CD14-positive monocyte (primary cell): ENCODE measurements around the gene NEDD4L. TPM values are rescaled to one million over a fixed set of nuclear protein-coding genes. Genes with fewer than 3 reads are reported as not detected.
A peak's percentile ranks its signal among the peaks of the same experiment; 100 is the strongest.

Experiments used
- DNase-seq, 3 donors: peaks; one replicate each; pipeline ENCODE4 v3.0.0-alpha.2; 2011 to 2022
- H2AFZ ChIP-seq: 2 replicates; pipeline ENCODE4 v1.6.0; 2012; ENCODE audit warnings: mild to moderate bottlenecking, low read depth, low read length, inconsistent platforms; ENCODE audit not compliant: insufficient read depth, poor library complexity, severe bottlenecking
- H3K27ac ChIP-seq, 2 donors: 1 replicate in 1 of 2; 2 replicates in 1 of 2; pipeline ENCODE4 v1.5.1; 2012 to 2013; ENCODE audit warnings: low read length in 2 of 2, control low read depth in 1 of 2, inconsistent platforms in 1 of 2, low read depth in 1 of 2, mild to moderate bottlenecking in 1 of 2
- H3K27me3 ChIP-seq, 2 donors: one replicate each; pipeline versions ENCODE4 v1.6.0 to v1.6.1; 2011 to 2013; ENCODE audit warnings: low read length in 2 of 2; ENCODE audit not compliant: control insufficient read depth in 2 of 2, insufficient read depth in 2 of 2
- H3K36me3 ChIP-seq, 2 donors: replicated peaks in 1 of 2; 1 replicate in 1 of 2; 2 replicates in 1 of 2; pipeline versions ENCODE4 v1.5.1 to v1.6.1; 2012 to 2013; ENCODE audit warnings: low read length in 2 of 2, control low read depth in 1 of 2, inconsistent platforms in 1 of 2, mild to moderate bottlenecking in 1 of 2; ENCODE audit not compliant: insufficient read depth in 2 of 2, control insufficient read depth in 1 of 2
- H3K4me1 ChIP-seq, 2 donors: 1 replicate in 1 of 2; 2 replicates in 1 of 2; pipeline versions ENCODE4 v1.5.1 to v1.6.1; 2012 to 2013; ENCODE audit warnings: low read length in 2 of 2, control low read depth in 1 of 2, inconsistent platforms in 1 of 2, mild to moderate bottlenecking in 1 of 2, moderate library complexity in 1 of 2; ENCODE audit not compliant: insufficient read depth in 2 of 2, control insufficient read depth in 1 of 2
- H3K4me2 ChIP-seq: replicated peaks from 2 replicates; pipeline ENCODE3; 2012; ENCODE audit warnings: low read length, moderate library complexity, mild to moderate bottlenecking; ENCODE audit not compliant: poor library complexity, severe bottlenecking; ENCODE audit errors: extremely low read depth
- H3K4me3 ChIP-seq, 3 experiments: fragments of 200-600 bp in 1 of 3; sonication (generic) in 1 of 3; replicated peaks in 1 of 3; 1 replicate in 2 of 3; 2 replicates in 1 of 3; pipeline ENCODE4 v1.5.1; 2011 to 2013; ENCODE audit warnings: low read length in 3 of 3, mild to moderate bottlenecking in 3 of 3, control low read depth in 2 of 3, low read depth in 2 of 3, inconsistent platforms in 1 of 3, moderate library complexity in 1 of 3
- H3K79me2 ChIP-seq: 2 replicates; pipeline ENCODE4 v1.6.0; 2012; ENCODE audit warnings: mild to moderate bottlenecking, control low read depth, inconsistent platforms, low read length, moderate library complexity; ENCODE audit not compliant: insufficient read depth
- H3K9ac ChIP-seq: 2 replicates; pipeline ENCODE4 v1.6.0; 2017; ENCODE audit warnings: low read length, mild to moderate bottlenecking; ENCODE audit not compliant: insufficient read depth, poor library complexity, severe bottlenecking
- H3K9me3 ChIP-seq, 2 donors: replicated peaks in 1 of 2; 1 replicate in 1 of 2; 2 replicates in 1 of 2; pipeline versions ENCODE4 v1.5.1 to v1.6.1; 2012 to 2013; ENCODE audit warnings: low read length in 2 of 2, control low read depth in 1 of 2; ENCODE audit not compliant: control insufficient read depth in 1 of 2, insufficient read depth in 1 of 2
- H4K20me1 ChIP-seq: 2 replicates; pipeline ENCODE4 v1.6.0; 2012; ENCODE audit warnings: mild to moderate bottlenecking, low read length, control low read depth, moderate library complexity; ENCODE audit not compliant: insufficient read depth
- H3K27ac Mint-ChIP-seq, 7 donors: one replicate each; pipeline ENCODE4 v1.8.0; 2020; ENCODE audit warnings: mild to moderate bottlenecking in 7 of 7, mixed read lengths in 7 of 7, moderate library complexity in 6 of 7, inconsistent platforms in 2 of 7
- H3K27me3 Mint-ChIP-seq, 3 donors: one replicate each; pipeline ENCODE4 v1.8.0; 2021 to 2022; ENCODE audit warnings: low read depth in 3 of 3, mild to moderate bottlenecking in 3 of 3, mixed read lengths in 3 of 3, moderate library complexity in 3 of 3, inconsistent platforms in 1 of 3
- H3K36me3 Mint-ChIP-seq, 2 donors: one replicate each; pipeline ENCODE4 v1.8.0; 2020; ENCODE audit warnings: mixed read lengths in 2 of 2, inconsistent platforms in 1 of 2, mild to moderate bottlenecking in 1 of 2
- H3K4me1 Mint-ChIP-seq: one replicate; pipeline ENCODE4 v1.8.0; 2020; ENCODE audit warnings: mild to moderate bottlenecking, mixed read lengths
- H3K4me3 Mint-ChIP-seq, 2 donors: one replicate each; pipeline ENCODE4 v1.8.0; 2020; ENCODE audit warnings: mild to moderate bottlenecking in 2 of 2, mixed read lengths in 2 of 2, moderate library complexity in 1 of 2
- H3K9me3 Mint-ChIP-seq, 7 donors: one replicate each; pipeline ENCODE4 v1.8.0; 2020 to 2022; ENCODE audit warnings: mixed read lengths in 7 of 7, mild to moderate bottlenecking in 6 of 7, moderate library complexity in 6 of 7, inconsistent platforms in 2 of 7
- WGBS: methylation state at CpG from one replicate; pipeline ENCODE4 v1.1.5; 2013; ENCODE audit warnings: missing lambda C conversion rate; ENCODE audit not compliant: insufficient coverage; 5-methylcytosine and 5-hydroxymethylcytosine counted together
- intact Hi-C, 2 donors: fragments of 100-400 bp; cut with micrococcal nuclease; formaldehyde crosslinking; loops; one replicate each; pipeline versions ENCODE4 v1.15.0 to v1.15.1; 2023
- polyA plus RNA-seq, 3 donors: library from polyadenylated mRNA; depleted of rRNA in 1 of 3; unstranded in 2 of 3; stranded (reverse) in 1 of 3; fragments of 300-500 nt in 2 of 3; fragments of >200 nt in 1 of 3; fragmentation: Illumina TruSeq in 2 of 3; gene quantifications; 1 replicate in 2 of 3; 2 replicates in 1 of 3; pipeline ENCODE4 v1.2.3, GENCODE V29; 2012 to 2021
- TF ChIP-seq, protein P1 (sequence below): fragments of 200-600 bp; IDR thresholded peaks from one replicate; pipeline ENCODE4 v1.8.0; 2022; ENCODE audit warnings: antibody characterized with exemption, mild to moderate bottlenecking

Gene NEDD4L
- polyA plus RNA-seq, 3 donors, result 2.5 to 5.2 (median 4.5) TPM

DNA sequence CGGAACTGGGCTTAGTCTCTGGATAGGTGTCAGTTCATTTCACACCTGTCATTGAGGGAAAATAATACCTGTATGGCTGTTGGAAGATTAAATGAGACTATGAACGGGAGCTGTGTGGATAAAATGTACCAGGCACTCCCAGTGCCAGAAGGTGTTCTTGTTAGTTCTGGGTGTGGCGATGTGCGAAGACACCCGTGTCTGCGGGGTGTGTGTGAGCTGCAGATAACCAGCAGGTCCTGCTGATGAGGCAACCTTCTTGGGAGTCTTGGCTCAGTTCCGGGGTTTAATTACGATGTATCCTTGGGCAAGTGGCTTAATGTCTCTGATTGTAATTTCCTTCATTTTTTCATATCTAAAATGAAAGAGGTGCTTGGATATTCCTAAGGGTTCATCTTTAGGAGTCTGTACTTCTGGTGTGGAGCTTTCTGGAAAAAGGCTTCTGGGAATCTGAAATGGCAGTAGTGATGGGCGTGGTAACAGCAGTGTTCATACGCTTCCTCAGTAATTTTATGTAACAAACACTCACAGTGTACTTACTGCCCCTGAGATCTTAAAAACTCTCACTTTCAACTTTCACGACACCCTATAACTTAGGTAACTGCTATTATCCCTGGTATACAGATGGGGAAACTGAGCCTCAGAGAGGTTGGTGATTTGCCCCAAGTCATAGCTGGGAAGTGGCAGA lies 35.0 kb downstream of the NEDD4L start:
- WGBS, result 96% methylated on average over 6 of the region's 11 CpGs
- H3K4me2 ChIP-seq, result no peak overlapping the region
- H3K36me3 Mint-ChIP-seq, result no peaks in the 10 kb centered on the region

DNA sequence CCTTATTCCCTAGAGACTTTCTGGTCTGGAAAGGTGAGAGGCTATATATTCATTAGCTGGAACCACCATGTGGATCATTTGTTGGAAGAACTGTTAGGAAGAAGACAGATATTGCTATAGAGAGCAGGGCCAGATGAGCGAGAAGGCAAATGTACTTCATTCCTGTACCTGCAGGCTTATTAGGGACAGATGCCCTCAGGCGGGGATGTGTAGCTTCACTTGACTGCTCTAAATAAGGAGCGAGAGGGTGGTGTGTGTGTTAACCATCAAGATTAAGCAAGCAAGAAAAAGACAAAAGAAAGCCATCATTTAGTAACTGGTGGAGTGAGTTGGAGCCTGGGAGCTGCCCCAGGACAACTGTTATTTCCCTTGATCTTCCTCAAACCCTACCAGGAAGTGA lies 36.4 kb downstream of the NEDD4L start:
- H4K20me1 ChIP-seq, result no peaks in the 10 kb centered on the region
- Mint-ChIP-seq H3K36me3 (no peaks in the 10 kb centered on the region), H3K9me3 (peaks cover 0 to 4% (median 0%) of the 10 kb centered on the region in 7 donors), H3K27ac (peak overlapping the region in 2 of 7 donors; percentile 61 to 64), H3K27me3 (peaks cover 1 to 12% (median 2%) of the 10 kb centered on the region in 3 donors), H3K4me3 (no peak overlapping the region), H3K4me1 (peaks cover 11% of the 10 kb centered on the region)
- H2AFZ ChIP-seq, result no peak overlapping the region
- H3K79me2 ChIP-seq, result no peaks in the 10 kb centered on the region
- no peak overlapping the region for H3K4me2 ChIP-seq
- H3K4me1 ChIP-seq, result peaks cover 5 to 7% of the 10 kb centered on the region in 2 donors
- no peak overlapping the region for H3K9ac ChIP-seq
- peak in 2 of 3 donors; percentile 14 to 16 for DNase-seq
- H3K9me3 ChIP-seq, result no peaks in the 10 kb centered on the region
- no peak overlapping the region for H3K4me3 ChIP-seq
- TF ChIP-seq, protein P1, sequence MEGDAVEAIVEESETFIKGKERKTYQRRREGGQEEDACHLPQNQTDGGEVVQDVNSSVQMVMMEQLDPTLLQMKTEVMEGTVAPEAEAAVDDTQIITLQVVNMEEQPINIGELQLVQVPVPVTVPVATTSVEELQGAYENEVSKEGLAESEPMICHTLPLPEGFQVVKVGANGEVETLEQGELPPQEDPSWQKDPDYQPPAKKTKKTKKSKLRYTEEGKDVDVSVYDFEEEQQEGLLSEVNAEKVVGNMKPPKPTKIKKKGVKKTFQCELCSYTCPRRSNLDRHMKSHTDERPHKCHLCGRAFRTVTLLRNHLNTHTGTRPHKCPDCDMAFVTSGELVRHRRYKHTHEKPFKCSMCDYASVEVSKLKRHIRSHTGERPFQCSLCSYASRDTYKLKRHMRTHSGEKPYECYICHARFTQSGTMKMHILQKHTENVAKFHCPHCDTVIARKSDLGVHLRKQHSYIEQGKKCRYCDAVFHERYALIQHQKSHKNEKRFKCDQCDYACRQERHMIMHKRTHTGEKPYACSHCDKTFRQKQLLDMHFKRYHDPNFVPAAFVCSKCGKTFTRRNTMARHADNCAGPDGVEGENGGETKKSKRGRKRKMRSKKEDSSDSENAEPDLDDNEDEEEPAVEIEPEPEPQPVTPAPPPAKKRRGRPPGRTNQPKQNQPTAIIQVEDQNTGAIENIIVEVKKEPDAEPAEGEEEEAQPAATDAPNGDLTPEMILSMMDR, result no peak
- H3K36me3 ChIP-seq, result no peaks in the 10 kb centered on the region
- WGBS, result 100% methylated on average over 2 of the region's 3 CpGs
- intact Hi-C loops, result no loop called here
- no peak overlapping the region for H3K27ac ChIP-seq
- H3K27me3 ChIP-seq, result no peaks in the 10 kb centered on the region

More for the DNA sequence above, 35.0 kb downstream of the NEDD4L start:
- no peak overlapping the region for H3K27ac ChIP-seq
- H3K27me3 ChIP-seq, result no peaks in the 10 kb centered on the region
- Mint-ChIP-seq H3K4me3 (no peak overlapping the region), H3K27ac (no peak overlapping the region), H3K27me3 (peaks cover 3 to 12% (median 4%) of the 10 kb centered on the region in 3 donors), H3K9me3 (peaks cover 0 to 2% (median 0%) of the 10 kb centered on the region in 7 donors), H3K4me1 (peaks cover 9% of the 10 kb centered on the region)
- H3K79me2 ChIP-seq, result no peaks in the 10 kb centered on the region
- H2AFZ ChIP-seq, result no peak overlapping the region
- no peak for DNase-seq
- no peaks in the 10 kb centered on the region for H4K20me1 ChIP-seq
- no peak overlapping the region for H3K9ac ChIP-seq
- H3K4me3 ChIP-seq, result no peak overlapping the region
- intact Hi-C loops, result no loop called here
- H3K36me3 ChIP-seq, result no peaks in the 10 kb centered on the region
- TF ChIP-seq, protein P1, result no peak
- peaks cover 5 to 7% of the 10 kb centered on the region in 2 donors for H3K4me1 ChIP-seq
- H3K9me3 ChIP-seq, result no peaks in the 10 kb centered on the region
